Hematopoietic multipotent progenitor cell treated with erythropoietin and hydrocortisone succinate and interleukin-3 and kit ligand, for 17 days (in vitro differentiated cells): Measurements from ENCODE around the gene KIRREL1.

Experiments used
- DNase-seq: peaks from one replicate; pipeline ENCODE4 v3.0.0-alpha.2; 2015; ENCODE audit warnings: low spot score

KIRREL1 gene

GRCh38 chr1:158007667-158008386 lies 14.4 kb downstream of the KIRREL1 start:
- no peak for DNase-seq

GRCh38 chr1:158008630-158009029 lies 15.2 kb downstream of the KIRREL1 start:
- no peak for DNase-seq

GRCh38 chr1:158011714-158012113 lies 18.3 kb downstream of the KIRREL1 start:
- no peak for DNase-seq

- no peak for DNase-seq
These were observed 20.6 kb downstream of the KIRREL1 start for GRCh38 chr1:158013840-158014730.

- DNase-seq, result no peak
These were observed 21.4 kb downstream of the KIRREL1 start for GRCh38 chr1:158014731-158015320.

GRCh38 chr1:158016651-158017335 lies 23.3 kb downstream of the KIRREL1 start:
- no peak for DNase-seq

- DNase-seq, result no peak
These were observed 24.6 kb downstream of the KIRREL1 start for GRCh38 chr1:158017800-158018595.

GRCh38 chr1:158019171-158019868 lies 25.9 kb downstream of the KIRREL1 start:
- no peak for DNase-seq

GRCh38 chr1:158020259-158020885 lies 26.9 kb downstream of the KIRREL1 start:
- DNase-seq, result no peak

- no peak for DNase-seq
These were observed 27.6 kb downstream of the KIRREL1 start for GRCh38 chr1:158020886-158021620.

GRCh38 chr1:158021721-158022120 lies 28.3 kb downstream of the KIRREL1 start:
- DNase-seq, result no peak

- DNase-seq, result no peak
These were observed 29.3 kb downstream of the KIRREL1 start for GRCh38 chr1:158022554-158023312.

GRCh38 chr1:158024737-158025136 lies 31.3 kb downstream of the KIRREL1 start:
- DNase-seq, result no peak

GRCh38 chr1:158025576-158026230 lies 32.3 kb downstream of the KIRREL1 start:
- no peak for DNase-seq

GRCh38 chr1:158026651-158027050 lies 33.2 kb downstream of the KIRREL1 start:
- no peak for DNase-seq

- no peak for DNase-seq
These were observed 34.1 kb downstream of the KIRREL1 start for GRCh38 chr1:158027508-158027907.

GRCh38 chr1:158028969-158029368 lies 35.5 kb downstream of the KIRREL1 start:
- DNase-seq, result no peak

GRCh38 chr1:158035014-158035413 lies 41.6 kb downstream of the KIRREL1 start:
- DNase-seq, result no peak
